Left lobe of liver (tissue), 2 donors: ENCODE data around the gene HEXIM2. TPM values are rescaled to one million over a fixed set of nuclear protein-coding genes. Genes with fewer than 3 reads are reported as not detected.
A peak's percentile ranks its signal among the peaks of the same experiment; 100 is the strongest.
"Not testable (repeated sequence)": the region's sequence is repeated elsewhere in the genome, so short reads cannot be mapped to it uniquely, and the experiment has no call there.

Experiments
- ATAC-seq: fragments of 200-7000 bp; cut with Tn5 transposase; one replicate; pipeline ENCODE4 v1.9.1; 2020; ENCODE audit warnings: mild to moderate bottlenecking, moderate library complexity
- DNase-seq: peaks from one replicate; pipeline ENCODE4 v3.0.0-alpha.2; 2020; ENCODE audit warnings: low spot score
- total RNA-seq: library from RNA; stranded (reverse); gene quantifications from one replicate; pipeline ENCODE4 v1.2.1, GENCODE V29; 2021
- donor health status: DM: no; HTN: no; CAD: no; lungs with moderate emphysema.
- donor health status: DM: no; HTN: yes; CAD: no.

HEXIM2 gene
- total RNA-seq = 14.2 TPM

- ATAC-seq = peak; percentile 90
- peak; percentile 99 for DNase-seq
Measured at GRCh38 chr17:45161288-45162024, at the start of gene HEXIM2. TSS of gene HEXIM2 (plus strand) at chr17:45161875. CDS start at chr17:45162794, 919 bp downstream.

GRCh38 chr17:45112559-45113423 lies 48.9 kb upstream of the HEXIM2 start:
- no peak for ATAC-seq
- no peak for DNase-seq

DNA sequence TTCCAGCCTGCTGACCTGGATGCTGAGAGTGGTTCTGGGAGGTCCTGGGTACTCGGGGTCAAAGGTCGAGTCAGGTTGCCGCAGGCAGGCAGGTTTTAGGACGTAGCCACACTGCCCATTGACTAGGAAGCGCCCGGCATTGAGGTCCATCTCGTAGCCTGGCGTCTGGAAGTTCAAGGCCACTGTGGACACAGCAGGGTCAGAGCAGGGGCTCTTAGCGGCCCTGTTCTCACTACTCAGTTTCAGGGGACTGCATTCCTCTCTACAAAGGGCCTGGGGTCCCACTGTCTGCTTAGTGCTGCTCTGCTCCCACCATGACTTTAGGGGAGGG lies 48.3 kb upstream of the HEXIM2 start:
- ATAC-seq (peak; percentile 14), DNase-seq (no peak)

- no peak for ATAC-seq
- no peak for DNase-seq
Measured at GRCh38 chr17:45114117-45114932, 47.4 kb upstream of the HEXIM2 start.

DNA sequence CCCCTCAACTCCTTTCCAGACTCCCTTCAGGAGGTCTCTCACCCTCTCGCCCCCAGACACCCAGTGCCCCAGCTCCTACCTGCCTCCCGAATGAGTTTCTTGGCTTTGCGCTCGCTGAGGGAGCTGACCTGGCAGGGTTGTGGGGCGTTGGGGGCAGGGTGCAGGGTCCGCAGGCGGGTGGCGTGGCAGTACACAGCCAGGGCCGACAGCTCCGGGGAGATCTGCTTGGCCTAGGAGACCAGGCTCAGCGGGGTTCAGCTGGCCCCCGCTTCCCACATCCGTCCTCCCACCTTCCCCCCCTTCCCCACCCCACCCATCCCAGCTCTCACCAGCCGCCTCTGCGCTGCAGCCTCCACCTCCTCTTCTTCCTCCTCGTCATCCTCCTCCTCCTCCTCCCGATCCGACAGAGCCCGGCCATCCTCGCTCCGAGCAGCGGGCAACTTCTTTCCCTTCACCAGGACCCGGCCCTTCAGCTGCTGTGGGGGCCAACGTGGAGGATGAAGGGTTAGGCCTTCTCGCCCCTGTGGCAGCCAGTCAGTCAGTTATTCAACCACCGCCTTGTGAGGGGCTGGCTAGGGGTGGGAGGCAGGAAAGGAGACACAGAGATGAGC lies 46.6 kb upstream of the HEXIM2 start:
- DNase-seq (no peak), ATAC-seq (no peak)

- ATAC-seq (no peak), DNase-seq (no peak)
Measured at GRCh38 chr17:45115871-45116270, 45.8 kb upstream of the HEXIM2 start.

DNA sequence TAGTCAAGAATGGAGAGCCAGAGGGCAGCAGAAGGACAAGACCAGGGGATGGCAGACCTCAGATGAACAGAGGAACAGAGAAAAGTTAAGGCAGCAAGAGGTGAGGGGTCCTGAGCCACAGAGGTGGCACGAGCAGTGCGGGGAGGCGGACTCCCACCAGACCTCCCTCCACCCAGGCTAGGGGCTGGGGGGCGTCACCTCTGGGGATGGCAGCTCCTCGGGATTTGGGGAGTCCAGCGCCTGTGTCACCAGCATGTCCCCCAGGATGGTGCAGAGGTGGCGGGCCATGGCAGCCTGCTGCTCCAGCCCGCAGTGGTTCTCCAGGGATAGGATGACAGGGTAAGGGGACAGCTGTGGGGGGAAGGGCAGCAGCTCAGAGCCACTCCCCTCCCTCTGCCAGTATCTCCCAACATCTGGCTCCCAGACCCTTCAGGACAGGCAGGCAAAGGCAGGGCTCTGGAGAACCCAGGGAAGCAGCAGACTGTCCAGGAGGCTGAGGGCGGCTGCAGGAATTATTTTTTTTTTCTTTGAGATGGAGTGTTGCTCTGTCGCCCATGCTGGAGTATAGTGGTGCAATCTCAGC lies 45.1 kb upstream of the HEXIM2 start:
- ATAC-seq = no peak
- no peak for DNase-seq

DNA sequence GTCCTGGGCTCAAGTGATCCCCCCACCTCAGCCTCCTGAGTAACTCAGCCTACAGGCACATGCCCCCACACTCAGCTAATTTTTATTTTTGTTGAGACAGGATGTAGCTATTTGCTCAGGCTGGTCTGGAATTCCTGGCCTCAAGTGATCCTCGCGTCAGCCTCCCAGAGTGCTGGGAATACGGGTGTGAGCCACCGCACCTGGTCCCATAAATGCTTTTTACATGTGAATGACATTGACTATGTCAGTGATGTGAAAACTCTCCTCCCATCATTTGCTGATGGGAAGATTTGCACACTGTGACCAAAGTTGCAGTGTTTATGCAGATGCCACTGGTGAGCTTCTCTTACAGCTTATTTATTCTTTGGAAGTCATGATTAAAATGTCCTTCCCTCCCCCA lies 44.3 kb upstream of the HEXIM2 start:
- ATAC-seq = no peak

GRCh38 chr17:45117848-45118646 lies 43.6 kb upstream of the HEXIM2 start:
- ATAC-seq (no peak), DNase-seq (no peak)

More for the DNA sequence above, 44.3 kb upstream of the HEXIM2 start:
- DNase-seq = no peak

DNA sequence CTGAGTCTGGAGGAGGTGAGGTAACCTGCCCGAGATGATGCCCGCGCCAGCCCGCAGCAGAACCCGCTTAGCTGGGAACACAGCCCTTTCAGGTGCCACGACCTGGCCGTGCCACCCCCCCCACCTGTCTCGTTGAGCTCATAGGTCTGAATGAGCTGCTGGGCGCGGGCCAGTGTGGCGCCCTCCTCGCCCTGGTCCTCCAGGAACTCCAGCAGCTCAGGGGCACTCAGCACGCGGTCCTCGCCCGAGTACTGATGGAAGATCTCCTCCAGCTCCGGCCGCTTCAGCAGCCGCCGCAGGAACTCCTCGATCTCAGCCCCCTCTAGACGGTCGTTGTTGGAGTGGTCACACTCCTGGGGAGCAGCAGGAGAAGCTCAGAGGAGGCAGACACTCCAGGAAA lies 43.0 kb upstream of the HEXIM2 start:
- DNase-seq = no peak
- no peak for ATAC-seq

DNA sequence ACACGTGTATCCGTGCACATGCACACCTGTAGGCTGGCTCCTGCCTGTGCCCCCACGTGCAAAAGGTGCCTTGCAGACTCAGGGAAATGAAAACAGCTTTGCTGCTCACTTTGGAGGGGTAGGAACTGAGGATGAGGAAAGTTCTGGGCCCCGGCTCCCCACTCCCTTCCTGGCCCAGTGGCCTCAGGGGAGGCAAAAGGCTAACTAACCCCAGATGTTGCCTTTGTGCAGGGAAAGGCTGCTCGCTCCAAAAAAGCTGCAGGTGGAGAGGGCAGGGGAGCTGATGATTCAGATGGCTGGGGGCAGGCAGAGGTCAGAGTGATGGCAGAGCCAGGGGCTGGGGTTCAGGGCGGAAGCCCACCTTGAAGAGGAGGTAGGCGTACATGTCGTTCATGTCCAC lies 41.7 kb upstream of the HEXIM2 start:
- DNase-seq = no peak
- ATAC-seq = no peak

DNA sequence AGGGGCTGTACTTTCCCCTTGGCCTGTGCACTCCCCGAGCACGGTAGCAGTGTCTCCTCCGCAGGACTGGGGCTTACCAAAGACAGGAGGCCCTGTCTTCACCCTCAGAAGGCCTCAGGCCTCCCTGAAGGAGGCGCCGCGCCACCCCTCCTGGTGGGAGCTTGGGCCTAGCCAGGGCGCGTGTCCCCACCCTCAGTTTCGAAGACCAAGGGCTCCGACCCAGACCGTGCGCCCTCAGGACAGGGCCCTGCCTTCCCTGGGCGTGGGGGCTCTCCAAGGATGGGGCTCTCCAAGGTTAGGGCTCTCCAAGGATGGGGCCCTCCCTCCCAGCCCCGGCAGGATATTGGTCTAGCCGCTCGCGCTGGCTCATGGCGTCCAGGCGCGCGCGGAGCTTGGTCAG lies 41.1 kb upstream of the HEXIM2 start:
- no peak for ATAC-seq
- no peak for DNase-seq

GRCh38 chr17:45121055-45121454 lies 40.6 kb upstream of the HEXIM2 start:
- ATAC-seq = no peak
- DNase-seq = no peak

- ATAC-seq (peak; percentile 20), DNase-seq (no peak)
Measured at GRCh38 chr17:45123076-45123770, 38.5 kb upstream of the HEXIM2 start.

- DNase-seq (no peak), ATAC-seq (no peak)
Measured at GRCh38 chr17:45123930-45124796, 37.5 kb upstream of the HEXIM2 start.

GRCh38 chr17:45124797-45125122 lies 36.9 kb upstream of the HEXIM2 start:
- not testable (repeated sequence) for ATAC-seq, DNase-seq

- no peak for ATAC-seq
Measured at GRCh38 chr17:45125509-45125908, 36.2 kb upstream of the HEXIM2 start.

DNA sequence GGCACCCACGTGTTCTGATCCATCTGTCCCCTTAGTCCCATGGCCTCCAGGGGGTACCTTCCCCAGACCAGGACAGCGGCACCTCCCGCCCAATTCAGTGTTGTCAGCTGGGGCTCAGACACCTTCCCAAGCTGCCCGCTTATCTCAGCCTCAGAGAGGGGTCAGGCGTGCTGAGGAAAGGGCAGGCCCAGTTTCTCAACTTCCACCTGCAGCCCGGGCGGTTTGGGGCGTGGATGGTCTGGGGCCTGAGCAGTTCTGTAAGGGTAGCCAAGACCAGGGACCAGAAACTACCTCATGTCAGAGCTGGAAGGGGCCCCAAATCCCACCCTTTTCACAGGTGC lies 34.5 kb upstream of the HEXIM2 start:
- DNase-seq = no peak
- no peak for ATAC-seq

More at GRCh38 chr17:45125509-45125908, 36.2 kb upstream of the HEXIM2 start:
- no peak for DNase-seq
